HUES64 (cell line): Measurements from ENCODE around the gene OPTC.

ENCODE experiments used
- H3K27ac ChIP-seq: 2 replicates; pipeline ENCODE4 v1.7.0; 2013; ENCODE audit warnings: low read depth, low read length, inconsistent platforms
- H3K27me3 ChIP-seq: 2 replicates; pipeline ENCODE4 v1.6.1; 2013; ENCODE audit warnings: mild to moderate bottlenecking, low read length; ENCODE audit not compliant: insufficient read depth
- H3K36me3 ChIP-seq: 2 replicates; pipeline ENCODE4 v1.6.1; 2013; ENCODE audit warnings: mild to moderate bottlenecking, low read length; ENCODE audit not compliant: insufficient read depth
- H3K4me1 ChIP-seq: 2 replicates; pipeline ENCODE4 v1.6.1; 2013; ENCODE audit warnings: mild to moderate bottlenecking, low read length, moderate library complexity; ENCODE audit not compliant: insufficient read depth
- H3K4me3 ChIP-seq: 2 replicates; pipeline ENCODE4 v1.5.1; 2013; ENCODE audit warnings: mild to moderate bottlenecking, low read length, moderate library complexity
- H3K9ac ChIP-seq: 2 replicates; pipeline ENCODE4 v1.6.1; 2013; ENCODE audit warnings: mild to moderate bottlenecking, low read depth, low read length
- H3K9me3 ChIP-seq: 2 replicates; pipeline ENCODE4 v1.6.1; 2013; ENCODE audit warnings: low read depth, low read length; ENCODE audit not compliant: insufficient read depth
- WGBS: fragments of 150-250, 120-280 bp; methylation state at CpG from one replicate; pipeline ENCODE4 v1.1.7; 2013; ENCODE audit warnings: missing lambda C conversion rate; 5-methylcytosine and 5-hydroxymethylcytosine counted together

Gene OPTC

DNA sequence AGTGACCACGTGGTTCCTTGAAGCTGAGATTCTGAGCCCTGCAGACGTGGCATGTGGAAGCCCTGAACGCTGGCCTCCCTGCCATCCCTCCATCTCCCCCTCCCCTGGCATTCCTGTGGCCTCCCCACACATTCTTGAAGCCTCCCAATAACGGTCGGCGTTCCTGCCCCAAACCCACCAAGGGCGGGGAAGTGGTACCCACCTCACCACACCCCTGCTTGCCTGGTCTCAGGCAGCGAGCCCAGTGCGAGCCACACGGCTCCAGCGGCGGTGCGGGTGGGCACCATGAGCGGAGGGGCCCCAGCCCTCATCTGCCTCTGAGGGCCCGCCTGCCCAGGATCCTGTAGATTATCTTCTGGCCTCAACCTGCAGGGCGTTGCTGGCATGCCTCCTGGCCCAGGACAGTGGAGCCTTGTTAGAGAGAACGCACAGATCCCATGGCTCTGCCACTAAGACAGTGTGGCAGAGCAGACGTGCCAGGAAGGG lies 38.9 kb upstream of the OPTC start:
- 91% methylated on average over 18 of the region's 18 CpGs for WGBS
- no peaks in the 10 kb centered on the region for H3K4me1 ChIP-seq
- no peak overlapping the region for H3K27ac ChIP-seq

DNA sequence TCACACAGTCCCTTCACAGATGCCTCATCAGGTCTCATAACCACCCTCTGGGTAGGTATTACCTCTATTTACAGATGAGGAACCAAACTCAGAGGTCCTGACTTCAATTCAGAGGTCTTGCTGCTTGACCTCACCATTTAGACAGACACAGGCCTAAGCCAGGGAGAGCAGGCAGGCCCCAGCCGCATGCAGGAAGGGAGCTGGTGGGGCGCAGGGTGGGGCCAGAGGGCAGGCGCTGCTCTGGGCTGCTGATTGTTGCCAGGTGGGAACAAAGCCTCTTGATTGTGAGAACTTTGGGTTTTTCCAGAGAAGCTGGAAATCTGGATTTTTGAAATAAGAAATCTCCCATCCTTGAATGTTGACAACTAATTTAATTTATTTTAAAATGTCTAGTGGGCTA lies 38.2 kb upstream of the OPTC start:
- WGBS: 85% methylated on average over 3 of the region's 3 CpGs
- H3K9me3 ChIP-seq: no peaks in the 10 kb centered on the region
- no peak overlapping the region for H3K9ac ChIP-seq
- H3K4me3 ChIP-seq: no peak overlapping the region
- H3K27ac ChIP-seq: no peak overlapping the region
- H3K4me1 ChIP-seq: no peaks in the 10 kb centered on the region
- no peaks in the 10 kb centered on the region for H3K36me3 ChIP-seq
- H3K27me3 ChIP-seq: no peaks in the 10 kb centered on the region

More for the DNA sequence above, 38.9 kb upstream of the OPTC start:
- no peaks in the 10 kb centered on the region for H3K9me3 ChIP-seq
- H3K27me3 ChIP-seq: no peaks in the 10 kb centered on the region
- no peak overlapping the region for H3K4me3 ChIP-seq
- no peaks in the 10 kb centered on the region for H3K36me3 ChIP-seq
- no peak overlapping the region for H3K9ac ChIP-seq

DNA sequence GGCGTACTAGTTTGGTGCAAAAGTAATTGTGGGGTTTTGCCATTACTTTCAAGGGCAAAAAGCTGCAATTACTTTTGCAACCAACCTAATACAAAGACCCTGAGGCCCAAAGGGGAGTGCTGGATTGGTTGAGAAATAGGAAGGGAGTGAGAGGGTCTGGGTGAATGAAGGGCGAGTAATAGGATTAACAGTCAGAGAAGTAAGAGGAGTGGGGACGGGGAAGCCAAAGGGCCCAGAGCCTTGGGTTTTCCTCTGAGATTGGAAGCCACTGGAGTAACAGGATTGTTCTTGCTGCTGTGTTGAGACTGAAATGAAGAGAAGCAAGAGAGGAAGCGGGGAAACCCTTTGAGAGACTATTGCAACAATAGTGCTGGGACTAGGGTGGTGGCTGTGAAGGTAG lies 37.4 kb upstream of the OPTC start:
- Histone ChIP-seq H3K27ac (no peak overlapping the region), H3K9ac (no peak overlapping the region), H3K27me3 (no peaks in the 10 kb centered on the region), H3K4me3 (no peak overlapping the region), H3K4me1 (no peaks in the 10 kb centered on the region), H3K36me3 (no peaks in the 10 kb centered on the region), H3K9me3 (no peaks in the 10 kb centered on the region)
- 83% methylated on average over 4 of the region's 4 CpGs for WGBS

DNA sequence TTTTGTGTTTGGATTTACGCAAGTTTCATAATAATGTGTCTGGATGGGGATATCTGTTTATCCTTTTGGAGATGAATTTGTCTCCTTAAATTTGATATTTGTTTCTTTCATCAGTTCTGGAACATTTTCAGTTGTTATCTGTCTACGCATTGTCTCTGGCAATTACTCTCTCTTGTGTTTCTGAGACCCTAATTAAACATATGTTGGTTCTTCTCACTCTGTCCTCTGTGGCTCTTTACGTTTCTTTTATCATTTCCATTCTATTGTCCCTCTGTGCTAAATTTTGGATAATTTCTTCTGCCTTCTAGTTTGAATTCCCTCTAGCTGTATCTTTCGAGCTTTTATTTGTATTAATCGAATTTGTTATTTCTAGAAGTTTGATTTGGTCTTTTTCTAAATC lies 35.9 kb upstream of the OPTC start:
- Histone ChIP-seq H3K36me3 (no peaks in the 10 kb centered on the region), H3K4me1 (no peaks in the 10 kb centered on the region), H3K27me3 (no peaks in the 10 kb centered on the region), H3K4me3 (no peak overlapping the region), H3K9me3 (no peaks in the 10 kb centered on the region), H3K27ac (no peak overlapping the region), H3K9ac (no peak overlapping the region)
- 90% methylated on average over 3 of the region's 5 CpGs for WGBS

DNA sequence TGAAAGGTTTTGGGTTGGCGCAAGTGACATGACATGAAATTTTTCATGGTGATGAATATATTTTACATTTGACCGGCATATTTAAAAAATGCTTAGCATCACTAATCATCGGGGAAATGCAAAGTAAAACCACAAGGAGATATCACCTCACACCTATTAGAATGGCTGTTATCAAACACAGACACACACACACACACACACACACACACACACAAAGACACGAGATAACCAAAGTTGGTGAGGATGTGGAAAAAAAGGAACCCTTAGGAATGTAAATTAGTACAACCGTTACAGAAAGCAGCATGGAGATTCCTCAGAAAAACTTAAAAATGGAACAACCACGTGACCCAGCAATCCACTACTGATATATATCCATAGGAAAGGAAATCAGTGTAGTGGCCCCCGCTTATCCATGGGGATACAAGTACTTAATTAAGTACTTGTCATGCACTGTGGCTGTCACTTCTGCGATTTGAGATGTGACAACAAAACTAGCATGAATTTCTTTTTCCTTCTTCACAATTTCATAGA lies 34.2 kb upstream of the OPTC start:
- H3K27ac ChIP-seq: no peak overlapping the region

DNA sequence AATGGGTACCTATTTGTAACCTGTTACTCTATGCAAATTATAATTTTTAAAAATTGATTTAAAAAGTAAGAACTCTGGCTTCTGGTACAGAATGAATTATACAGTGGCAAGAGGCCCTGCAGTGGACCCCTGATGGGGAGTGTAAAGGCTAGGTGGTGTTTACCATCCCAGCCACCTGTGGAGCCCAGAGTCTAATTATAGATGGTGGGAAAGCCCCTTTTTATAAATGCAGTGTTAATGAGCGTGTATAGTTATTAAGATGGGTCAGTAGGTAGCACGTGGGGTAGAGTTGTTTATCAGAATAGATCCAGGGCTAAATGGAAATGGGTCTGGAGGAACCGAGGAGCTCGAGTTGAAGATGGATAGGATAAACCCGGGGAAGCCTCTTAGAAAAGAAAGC lies 32.2 kb upstream of the OPTC start:
- WGBS: 43% methylated on average over 5 of the region's 5 CpGs
- H3K9ac ChIP-seq: no peak overlapping the region
- no peaks in the 10 kb centered on the region for H3K9me3 ChIP-seq
- no peak overlapping the region for H3K4me3 ChIP-seq
- H3K4me1 ChIP-seq: peaks cover 21% of the 10 kb centered on the region; the same call in 1 of the 2 replicates
- H3K27ac ChIP-seq: no peak overlapping the region
- no peaks in the 10 kb centered on the region for H3K36me3 ChIP-seq
- H3K27me3 ChIP-seq: no peaks in the 10 kb centered on the region

More for the DNA sequence above, 34.2 kb upstream of the OPTC start:
- Histone ChIP-seq H3K36me3 (no peaks in the 10 kb centered on the region), H3K4me1 (peaks cover 10% of the 10 kb centered on the region; the same call in 1 of the 2 replicates), H3K27me3 (no peaks in the 10 kb centered on the region), H3K9me3 (no peaks in the 10 kb centered on the region), H3K9ac (no peak overlapping the region), H3K4me3 (no peak overlapping the region)
- WGBS: 99% methylated on average over 4 of the region's 8 CpGs

DNA sequence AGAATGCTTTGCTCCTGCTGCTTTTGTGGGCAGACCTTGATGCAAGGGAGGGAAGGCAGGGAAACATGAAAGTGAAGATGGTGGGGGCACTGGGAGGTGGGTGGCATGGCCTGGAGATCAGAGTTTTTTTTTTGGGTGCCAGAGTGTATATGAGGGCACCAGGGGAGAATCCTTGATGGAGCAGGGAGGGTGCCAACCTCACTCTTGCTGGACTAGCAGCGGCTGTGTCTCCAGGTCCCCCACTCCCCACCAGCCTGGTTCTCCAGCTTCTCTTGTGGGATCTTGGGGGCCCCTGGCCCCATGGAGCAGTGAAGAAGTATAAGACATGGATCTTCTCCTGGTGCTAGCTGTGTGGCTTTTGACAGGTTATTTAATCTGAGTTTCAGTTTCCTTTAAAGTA lies 31.8 kb upstream of the OPTC start:
- no peak overlapping the region for H3K4me3 ChIP-seq
- H3K27ac ChIP-seq: no peak overlapping the region
- H3K9ac ChIP-seq: no peak overlapping the region
- peaks cover 21% of the 10 kb centered on the region; the same call in 1 of the 2 replicates for H3K4me1 ChIP-seq
- 100% methylated on average over 1 of the region's 1 CpG for WGBS
- H3K9me3 ChIP-seq: no peaks in the 10 kb centered on the region
- no peaks in the 10 kb centered on the region for H3K27me3 ChIP-seq
- no peaks in the 10 kb centered on the region for H3K36me3 ChIP-seq

DNA sequence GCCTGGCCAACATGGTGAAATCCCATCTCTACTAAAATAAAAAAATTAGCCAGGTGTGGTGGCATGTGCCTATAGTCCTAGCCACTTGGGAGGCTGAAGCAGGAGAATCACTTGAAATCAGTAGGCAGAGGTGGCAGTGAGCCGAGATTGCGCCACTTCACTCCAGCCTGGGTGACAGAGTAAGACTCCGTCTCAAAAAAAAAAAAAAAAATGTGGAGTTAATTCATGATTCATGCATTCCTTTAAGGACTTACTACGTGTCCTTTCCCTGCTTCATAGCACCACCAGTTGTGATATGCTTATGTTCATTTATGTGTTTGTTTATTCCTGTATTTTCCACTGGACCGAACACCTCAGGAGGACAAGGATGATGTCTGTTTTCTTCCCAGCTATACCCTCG lies 31.1 kb upstream of the OPTC start:
- WGBS: 89% methylated on average over 5 of the region's 6 CpGs
- Histone ChIP-seq H3K36me3 (no peaks in the 10 kb centered on the region), H3K4me3 (no peak overlapping the region), H3K9me3 (no peaks in the 10 kb centered on the region), H3K9ac (no peak overlapping the region), H3K27me3 (no peaks in the 10 kb centered on the region), H3K27ac (no peak overlapping the region), H3K4me1 (peaks cover 21% of the 10 kb centered on the region; the same call in 1 of the 2 replicates)

DNA sequence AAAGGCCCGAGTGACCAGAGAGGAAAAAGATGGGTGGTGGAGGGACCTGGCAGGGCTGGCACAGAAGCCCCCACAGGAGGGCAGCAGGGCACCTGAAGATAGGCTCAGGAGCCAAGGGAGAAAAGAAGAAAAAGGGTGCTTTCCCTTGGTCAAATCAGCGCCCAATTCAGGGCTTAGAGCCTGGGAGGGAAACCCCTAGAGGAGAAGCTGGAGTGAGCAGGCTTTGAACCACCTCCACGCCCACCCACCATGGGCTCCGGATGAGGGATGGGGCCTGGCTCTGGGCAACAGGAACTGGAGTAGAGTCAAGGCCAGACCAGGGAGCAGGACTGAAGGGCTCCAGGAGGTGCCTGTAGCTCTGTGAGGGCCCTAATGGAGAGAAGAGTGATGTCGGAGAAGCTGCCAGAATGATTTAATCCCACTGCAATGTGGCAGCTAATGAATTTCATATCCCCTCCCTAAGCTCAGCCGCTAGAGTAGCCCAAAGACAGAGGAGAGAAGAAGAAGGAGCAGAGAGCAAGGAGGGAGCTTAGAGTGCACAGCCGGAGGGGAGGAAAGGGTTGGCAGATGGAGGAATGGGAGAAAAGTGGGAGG lies 30.4 kb upstream of the OPTC start:
- H3K9ac ChIP-seq: no peak overlapping the region
- 51% methylated on average over 7 of the region's 7 CpGs for WGBS
- H3K27ac ChIP-seq: no peak overlapping the region

DNA sequence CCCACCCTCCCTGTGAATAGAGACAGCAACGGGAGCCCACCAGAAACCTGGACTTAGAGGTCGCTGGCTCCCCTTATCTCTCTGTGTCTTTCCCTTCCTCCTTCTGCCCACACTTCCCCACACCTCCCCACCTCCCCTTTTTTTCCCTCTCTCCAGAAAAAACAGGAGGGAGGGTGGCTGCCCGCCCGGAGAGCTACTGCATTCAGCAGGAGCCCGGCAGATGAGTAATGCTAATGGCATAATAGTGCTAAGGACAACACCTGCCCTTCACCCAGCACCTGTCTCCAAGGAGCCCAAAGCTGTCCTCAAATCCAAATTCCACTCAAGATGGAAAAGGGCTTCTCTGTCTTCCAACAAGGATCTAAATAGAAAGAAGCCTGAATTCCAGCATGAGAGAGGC lies 29.7 kb upstream of the OPTC start:
- Histone ChIP-seq H3K9me3 (no peaks in the 10 kb centered on the region), H3K27me3 (no peaks in the 10 kb centered on the region), H3K4me3 (no peak overlapping the region), H3K36me3 (no peaks in the 10 kb centered on the region), H3K4me1 (peaks cover 21% of the 10 kb centered on the region; the same call in 1 of the 2 replicates), H3K27ac (no peak overlapping the region), H3K9ac (no peak overlapping the region)
- 69% methylated on average over 5 of the region's 5 CpGs for WGBS

More for the DNA sequence above, 30.4 kb upstream of the OPTC start:
- Histone ChIP-seq H3K36me3 (no peaks in the 10 kb centered on the region), H3K4me1 (peaks cover 21% of the 10 kb centered on the region; the same call in 1 of the 2 replicates), H3K4me3 (no peak overlapping the region), H3K27me3 (no peaks in the 10 kb centered on the region), H3K9me3 (no peaks in the 10 kb centered on the region)

DNA sequence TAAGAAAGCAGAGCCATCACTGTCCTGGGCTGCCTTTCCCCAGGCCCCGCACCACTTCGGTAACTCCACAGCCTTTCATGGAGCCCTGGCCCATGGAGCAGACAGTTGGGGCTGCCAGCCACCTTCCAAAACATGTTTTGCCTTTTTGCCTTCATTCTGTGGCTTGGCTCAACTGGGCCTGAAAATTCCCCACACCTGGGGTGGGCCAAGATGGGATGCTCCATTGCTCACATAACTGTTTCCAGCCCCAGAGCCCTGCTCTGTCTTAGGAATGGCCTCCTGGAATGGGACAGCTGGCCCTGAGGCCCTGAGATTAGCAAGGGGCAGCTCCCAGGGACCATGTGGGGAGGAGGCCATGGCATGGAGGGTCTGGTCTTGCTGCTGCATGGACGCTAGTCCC lies 29.2 kb upstream of the OPTC start:
- no peaks in the 10 kb centered on the region for H3K9me3 ChIP-seq
- no peak overlapping the region for H3K9ac ChIP-seq
- H3K36me3 ChIP-seq: no peaks in the 10 kb centered on the region
- H3K4me1 ChIP-seq: peaks cover 21% of the 10 kb centered on the region; the same call in 1 of the 2 replicates
- no peak overlapping the region for H3K4me3 ChIP-seq
- no peaks in the 10 kb centered on the region for H3K27me3 ChIP-seq
- no peak overlapping the region for H3K27ac ChIP-seq
- 94% methylated on average over 3 of the region's 3 CpGs for WGBS
